Naive thymus-derived CD8-positive, alpha-beta T cell (primary cell): ENCODE data around the gene LEP. TPM values are rescaled to one million over a fixed set of nuclear protein-coding genes. Genes with fewer than 3 reads are reported as not detected.
"Not testable (repeated sequence)": the region's sequence is repeated elsewhere in the genome, so short reads cannot be mapped to it uniquely, and the experiment has no call there.

Experiments used
- ATAC-seq, 2 donors: fragments of 150-1000 bp; cut with Tn5 transposase in 1 of 2; sonication (Bioruptor Pico), chemical (Tn5 transposase) in 1 of 2; 1 replicate in 1 of 2; 2 replicates in 1 of 2; pipeline ENCODE4 v1.10.0; 2021; ENCODE audit warnings: mild to moderate bottlenecking in 2 of 2, moderate library complexity in 2 of 2
- POLR2A ChIA-PET: fragments of 350-600 bp; sonication (Branson Sonifier 250); formaldehyde crosslinking; loops from one replicate; lab custom pipeline; 2021; ENCODE audit warnings: antibody characterized with exemption; lab: Charles Lee
- DNase-seq, 10 donors: peaks; one replicate each; pipeline versions ENCODE4 v3.0.0 to v3.0.0-alpha.2; 2020 to 2022
- H3K27ac Mint-ChIP-seq, 10 donors: one replicate each; pipeline ENCODE4 v1.8.0; 2020 to 2022; ENCODE audit warnings: mild to moderate bottlenecking in 10 of 10, mixed read lengths in 10 of 10, moderate library complexity in 4 of 10, inconsistent platforms in 1 of 10
- H3K27me3 Mint-ChIP-seq, 5 donors: one replicate each; pipeline ENCODE4 v1.8.0; 2021 to 2022; ENCODE audit warnings: mixed read lengths in 5 of 5
- H3K36me3 Mint-ChIP-seq, 3 donors: one replicate each; pipeline ENCODE4 v1.8.0; 2020 to 2022; ENCODE audit warnings: mixed read lengths in 3 of 3, mild to moderate bottlenecking in 2 of 3, inconsistent platforms in 1 of 3
- H3K4me1 Mint-ChIP-seq, 4 donors: one replicate each; pipeline ENCODE4 v1.8.0; 2021 to 2022; ENCODE audit warnings: mixed read lengths in 4 of 4
- H3K4me3 Mint-ChIP-seq, 10 donors: one replicate each; pipeline ENCODE4 v1.8.0; 2020 to 2022; ENCODE audit warnings: mild to moderate bottlenecking in 10 of 10, mixed read lengths in 10 of 10, moderate library complexity in 6 of 10, inconsistent platforms in 1 of 10
- H3K9me3 Mint-ChIP-seq, 9 donors: one replicate each; pipeline ENCODE4 v1.8.0; 2020 to 2022; ENCODE audit warnings: mixed read lengths in 9 of 9, mild to moderate bottlenecking in 3 of 9, inconsistent platforms in 1 of 9, moderate library complexity in 1 of 9
- polyA plus RNA-seq, 3 donors: library from polyadenylated mRNA; unstranded; fragments of 300-500 nt; fragmentation: Illumina TruSeq; gene quantifications; one replicate each; pipeline ENCODE4 v1.2.3, GENCODE V29; 2021
- total RNA-seq, 8 experiments: library from RNA in 2 of 8; stranded (reverse) in 2 of 8; gene quantifications; one replicate each; pipeline ENCODE4 v1.2.3 and lab custom pipeline; 2021 to 2026

Gene LEP
- total and polyA plus RNA-seq, 5 experiments from 2014 or later = not detected

DNA sequence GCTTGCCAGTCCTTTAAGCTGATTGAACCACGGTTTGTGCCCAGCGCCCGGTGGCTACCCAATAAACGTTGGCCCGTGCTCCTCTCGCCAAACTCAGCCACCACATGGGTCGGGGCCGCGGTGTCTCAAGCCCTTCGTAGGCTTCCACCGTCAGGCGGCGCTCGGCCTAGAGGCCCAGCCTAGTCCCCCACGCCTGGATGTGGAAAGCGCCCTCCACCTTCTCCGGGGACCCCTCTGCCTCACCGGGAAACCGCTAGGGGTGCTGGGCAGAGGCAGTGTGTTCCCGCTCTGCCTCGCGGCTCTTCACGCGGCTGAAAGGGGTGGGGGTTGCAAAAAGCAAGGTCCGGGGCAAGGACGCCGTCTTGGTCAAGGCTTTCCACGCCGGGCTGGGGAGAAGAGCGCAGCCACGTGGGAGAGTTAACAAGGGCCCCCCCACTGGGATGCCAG is 29.8 kb downstream of the LEP start:
- POLR2A ChIA-PET = no interaction called here
- DNase-seq (no peak), ATAC-seq (no peak)
- H3K27me3 Mint-ChIP-seq = peaks cover 16 to 52% (median 34%) of the 10 kb centered on the region in 5 donors
- no peak overlapping the region for H3K27ac Mint-ChIP-seq
- no peaks in the 10 kb centered on the region for H3K9me3 Mint-ChIP-seq
- H3K36me3 Mint-ChIP-seq = no peaks in the 10 kb centered on the region
- H3K4me1 Mint-ChIP-seq = peaks cover 0 to 4% (median 3%) of the 10 kb centered on the region in 4 donors
- peak overlapping the region in 1 of 10 donors; percentile 58 for H3K4me3 Mint-ChIP-seq

GRCh38 chr7:128271471-128271941 is 30.4 kb downstream of the LEP start:
- no peaks in the 10 kb centered on the region for H3K36me3 Mint-ChIP-seq
- POLR2A ChIA-PET = no interaction called here
- ATAC-seq = no peak
- H3K4me1 Mint-ChIP-seq = peaks cover 0 to 4% (median 3%) of the 10 kb centered on the region in 4 donors
- H3K4me3 Mint-ChIP-seq = peak overlapping the region in 4 of 10 donors; percentile 37 to 58 (median 46)
- H3K27ac Mint-ChIP-seq = peak overlapping the region in 1 of 10 donors; percentile 4
- no peaks in the 10 kb centered on the region for H3K9me3 Mint-ChIP-seq
- peaks cover 16 to 47% (median 33%) of the 10 kb centered on the region in 5 donors for H3K27me3 Mint-ChIP-seq
- no peak for DNase-seq

DNA sequence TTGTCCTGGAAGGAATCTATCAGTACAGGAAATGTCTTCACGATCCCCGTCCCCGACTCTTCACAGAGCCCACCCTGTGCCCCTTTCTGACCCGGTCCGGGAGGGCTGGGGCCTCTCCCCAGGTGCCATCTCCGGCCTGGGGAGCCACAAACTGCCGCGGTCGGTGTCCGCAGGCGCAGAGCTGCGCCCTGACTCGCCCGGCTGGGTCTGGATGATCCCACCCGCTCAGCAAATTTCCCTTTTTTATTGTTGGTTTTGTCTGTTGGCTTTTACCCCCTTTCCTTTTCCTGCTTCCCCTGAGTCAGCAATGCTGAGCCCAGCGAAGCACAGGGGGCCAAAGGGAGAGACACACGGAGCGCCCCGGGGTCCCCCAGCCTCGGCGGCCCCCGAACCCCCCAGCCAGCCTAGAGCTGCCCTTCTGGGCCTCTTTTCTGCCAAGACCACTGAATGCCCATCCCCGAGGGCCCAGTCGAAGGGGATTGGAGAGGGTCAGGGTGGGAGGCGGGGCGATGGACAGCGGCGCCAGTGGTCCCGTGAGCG is 30.9 kb downstream of the LEP start:
- POLR2A ChIA-PET = no interaction called here
- no peaks in the 10 kb centered on the region for H3K36me3 Mint-ChIP-seq
- DNase-seq (no peak), ATAC-seq (no peak)
- H3K27me3 Mint-ChIP-seq = peaks cover 16 to 44% (median 31%) of the 10 kb centered on the region in 5 donors
- H3K4me1 Mint-ChIP-seq = peaks cover 0 to 4% (median 3%) of the 10 kb centered on the region in 4 donors
- H3K27ac Mint-ChIP-seq = no peak overlapping the region
- peaks cover 0 to 2% (median 0%) of the 10 kb centered on the region in 9 donors for H3K9me3 Mint-ChIP-seq
- H3K4me3 Mint-ChIP-seq = peak overlapping the region in 1 of 10 donors; percentile 1

GRCh38 chr7:128274246-128274883 is 33.3 kb downstream of the LEP start:
- H3K27me3 Mint-ChIP-seq = peaks cover 9 to 20% (median 17%) of the 10 kb centered on the region in 5 donors
- POLR2A ChIA-PET = no interaction called here
- no peak overlapping the region for H3K4me3 Mint-ChIP-seq
- peaks cover 0 to 9% (median 4%) of the 10 kb centered on the region in 3 donors for H3K36me3 Mint-ChIP-seq
- ATAC-seq (no peak), DNase-seq (no peak)
- peak overlapping the region in 1 of 10 donors; percentile 19 for H3K27ac Mint-ChIP-seq
- peaks cover 0 to 13% (median 8%) of the 10 kb centered on the region in 9 donors for H3K9me3 Mint-ChIP-seq
- peaks cover 0 to 4% (median 3%) of the 10 kb centered on the region in 4 donors for H3K4me1 Mint-ChIP-seq

GRCh38 chr7:128274884-128275603 is 34.0 kb downstream of the LEP start:
- Mint-ChIP-seq H3K4me1 (peaks cover 0 to 4% (median 3%) of the 10 kb centered on the region in 4 donors), H3K27ac (peak overlapping the region in 2 of 10 donors; percentile 19 to 39), H3K4me3 (no peak overlapping the region), H3K9me3 (peaks cover 0 to 20% (median 14%) of the 10 kb centered on the region in 9 donors), H3K27me3 (peaks cover 6 to 15% (median 13%) of the 10 kb centered on the region in 5 donors), H3K36me3 (peaks cover 2 to 16% (median 8%) of the 10 kb centered on the region in 3 donors)
- POLR2A ChIA-PET = no interaction called here
- DNase-seq (no peak), ATAC-seq (no peak)

GRCh38 chr7:128275681-128276080 is 34.6 kb downstream of the LEP start:
- POLR2A ChIA-PET = no interaction called here
- Mint-ChIP-seq H3K4me3 (no peak overlapping the region), H3K27ac (peak overlapping the region in 2 of 10 donors; percentile 39 to 54)

DNA sequence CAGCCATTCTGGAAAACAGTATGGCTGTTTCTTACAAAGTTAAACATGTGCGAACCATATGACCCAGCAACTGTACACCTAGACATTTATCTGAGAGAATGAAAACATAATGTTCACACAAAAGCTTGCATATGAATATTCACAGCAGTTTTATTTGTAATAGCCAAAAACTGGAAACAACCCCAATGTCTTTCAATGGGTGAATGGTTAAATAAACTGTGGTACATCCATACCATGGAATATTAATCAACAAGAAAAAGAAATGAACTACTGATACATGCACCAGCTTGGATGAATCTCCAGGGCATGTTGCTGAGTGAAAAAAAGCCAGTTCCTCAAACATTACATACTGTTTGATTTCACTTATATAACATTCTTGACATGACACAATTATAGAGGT is 37.3 kb downstream of the LEP start:
- H3K36me3 Mint-ChIP-seq = peaks cover 3 to 24% (median 22%) of the 10 kb centered on the region in 3 donors
- H3K27me3 Mint-ChIP-seq = peaks cover 0 to 3% (median 0%) of the 10 kb centered on the region in 5 donors
- DNase-seq (no peak), ATAC-seq (no peak)
- POLR2A ChIA-PET = no interaction called here
- H3K4me1 Mint-ChIP-seq = peaks cover 0 to 2% (median 0%) of the 10 kb centered on the region in 4 donors
- no peak overlapping the region for H3K27ac Mint-ChIP-seq
- no peak overlapping the region for H3K4me3 Mint-ChIP-seq
- H3K9me3 Mint-ChIP-seq = peaks cover 1 to 29% (median 21%) of the 10 kb centered on the region in 9 donors

More at GRCh38 chr7:128275681-128276080, 34.6 kb downstream of the LEP start:
- peaks cover 3 to 20% (median 12%) of the 10 kb centered on the region in 3 donors for H3K36me3 Mint-ChIP-seq
- H3K27me3 Mint-ChIP-seq = peaks cover 3 to 12% (median 7%) of the 10 kb centered on the region in 5 donors
- DNase-seq (no peak), ATAC-seq (no peak)
- peaks cover 0 to 4% (median 3%) of the 10 kb centered on the region in 4 donors for H3K4me1 Mint-ChIP-seq
- peaks cover 0 to 23% (median 17%) of the 10 kb centered on the region in 9 donors for H3K9me3 Mint-ChIP-seq

GRCh38 chr7:128279124-128279713 is 38.1 kb downstream of the LEP start:
- H3K27ac Mint-ChIP-seq = no peak overlapping the region
- peaks cover 0 to 2% (median 0%) of the 10 kb centered on the region in 4 donors for H3K4me1 Mint-ChIP-seq
- H3K27me3 Mint-ChIP-seq = peaks cover 0 to 3% (median 0%) of the 10 kb centered on the region in 5 donors
- H3K4me3 Mint-ChIP-seq = no peak overlapping the region
- H3K9me3 Mint-ChIP-seq = peaks cover 1 to 29% (median 21%) of the 10 kb centered on the region in 9 donors
- ATAC-seq (no peak), DNase-seq (no peak)
- peaks cover 3 to 24% (median 22%) of the 10 kb centered on the region in 3 donors for H3K36me3 Mint-ChIP-seq
- POLR2A ChIA-PET = no interaction called here

- POLR2A ChIA-PET, ATAC-seq, H3K27ac Mint-ChIP-seq, DNase-seq, H3K4me3 Mint-ChIP-seq, H3K27me3 Mint-ChIP-seq, H3K4me1 Mint-ChIP-seq: not testable (repeated sequence)
- peaks cover 1 to 29% (median 21%) of the 10 kb centered on the region in 9 donors for H3K9me3 Mint-ChIP-seq
- H3K36me3 Mint-ChIP-seq = peaks cover 6 to 26% (median 24%) of the 10 kb centered on the region in 3 donors
These were observed 39.4 kb downstream of the LEP start for GRCh38 chr7:128280451-128280850.

DNA sequence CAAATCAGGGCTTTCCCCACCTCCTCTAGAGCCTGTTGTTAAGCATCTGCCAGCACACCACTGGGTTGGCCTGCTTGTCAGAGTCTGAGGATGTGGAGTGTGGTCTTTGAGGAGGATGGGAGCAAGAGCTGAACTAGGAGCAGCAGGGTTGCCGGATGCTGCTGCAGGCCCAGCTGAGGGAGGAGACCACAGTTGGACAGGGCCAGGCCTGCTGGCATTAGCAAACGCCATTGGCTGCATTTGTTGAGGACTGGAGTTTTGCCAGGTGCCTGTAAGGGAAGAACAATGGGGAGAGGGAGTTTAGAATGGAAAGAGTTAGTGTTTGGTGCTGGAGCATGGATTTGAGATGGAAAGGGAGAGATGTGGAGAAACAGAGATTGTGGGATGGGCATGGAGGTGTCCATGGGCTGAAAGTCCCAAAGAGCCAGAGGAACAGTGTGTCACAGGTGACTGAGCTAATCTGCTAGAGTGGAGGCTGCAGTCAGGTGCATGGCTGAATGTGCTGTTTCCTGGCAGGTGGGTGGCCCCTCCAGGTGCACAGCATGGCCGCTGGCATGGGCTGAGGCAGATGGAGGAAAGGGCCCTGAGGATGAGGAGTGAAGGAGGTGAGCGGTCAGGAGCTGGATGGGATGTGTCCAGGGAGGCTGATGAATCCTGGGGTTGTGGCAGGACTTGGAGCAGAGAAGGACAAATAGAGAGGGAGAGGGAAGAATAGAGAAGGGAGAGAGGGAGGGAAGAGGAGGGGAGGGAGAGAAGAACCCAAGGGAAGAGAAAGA is 40.7 kb downstream of the LEP start:
- Mint-ChIP-seq H3K27me3 (no peaks in the 10 kb centered on the region), H3K36me3 (peaks cover 7 to 32% (median 27%) of the 10 kb centered on the region in 3 donors), H3K27ac (peak overlapping the region in 1 of 10 donors; percentile 38), H3K4me3 (no peak overlapping the region), H3K4me1 (no peaks in the 10 kb centered on the region), H3K9me3 (peaks cover 1 to 27% (median 21%) of the 10 kb centered on the region in 9 donors)
- ATAC-seq (no peak), DNase-seq (no peak)
- POLR2A ChIA-PET = no interaction called here

- H3K4me3 Mint-ChIP-seq = no peak overlapping the region
- no peaks in the 10 kb centered on the region for H3K4me1 Mint-ChIP-seq
- ATAC-seq (no peak), DNase-seq (no peak)
- H3K9me3 Mint-ChIP-seq = peaks cover 1 to 20% (median 15%) of the 10 kb centered on the region in 9 donors
- no peaks in the 10 kb centered on the region for H3K27me3 Mint-ChIP-seq
- H3K27ac Mint-ChIP-seq = peak overlapping the region in 1 of 10 donors; percentile 37
- POLR2A ChIA-PET = no interaction called here
- H3K36me3 Mint-ChIP-seq = peaks cover 7 to 32% (median 19%) of the 10 kb centered on the region in 3 donors
These were observed 43.0 kb downstream of the LEP start for GRCh38 chr7:128284102-128284501.
